Thyroid gland (tissue), 4 donors: ENCODE measurements around the gene RNF20. TPM values are rescaled to one million over a fixed set of nuclear protein-coding genes. Genes with fewer than 3 reads are reported as not detected.

ENCODE experiments used
- DNase-seq, 2 donors: peaks; one replicate each; pipeline ENCODE4 v3.0.0-alpha.2; 2019
- H3K27ac ChIP-seq, 3 donors: fragments of 200-600 bp; sonication (generic); 1 replicate in 2 of 3; 2 replicates in 1 of 3; pipeline ENCODE4 v1.5.1; 2016 to 2019; ENCODE audit warnings: mild to moderate bottlenecking in 1 of 3, moderate library complexity in 1 of 3
- H3K27me3 ChIP-seq: fragments of 200-600 bp; sonication (generic); one replicate; pipeline ENCODE4 v1.5.1; 2019
- H3K36me3 ChIP-seq, 2 donors: fragments of 200-600 bp; sonication (generic); one replicate each; pipeline ENCODE4 v1.5.1; 2016 to 2019
- H3K4me1 ChIP-seq, 2 donors: fragments of 200-600 bp; sonication (generic); one replicate each; pipeline ENCODE4 v1.5.1; 2017 to 2019
- H3K4me3 ChIP-seq, 3 donors: fragments of 200-600 bp; sonication (generic); replicated peaks in 1 of 3; 1 replicate in 2 of 3; 2 replicates in 1 of 3; pipeline ENCODE4 v1.5.1; 2016; ENCODE audit warnings: mild to moderate bottlenecking in 1 of 3
- H3K9me3 ChIP-seq: fragments of 200-600 bp; sonication (generic); one replicate; pipeline ENCODE4 v1.5.1; 2017
- POLR2A ChIP-seq, 2 donors: fragments of 450-650 bp; IDR thresholded peaks; one replicate each; pipeline ENCODE4 v1.6.1; 2017; ENCODE audit warnings: antibody characterized with exemption in 2 of 2, mild to moderate bottlenecking in 2 of 2, moderate library complexity in 1 of 2
- WGBS, 2 donors: methylation state at CpG; one replicate each; pipeline ENCODE4 v1.1.5; 2017; 5-methylcytosine and 5-hydroxymethylcytosine counted together
- intact Hi-C: fragments of 100-400 bp; cut with DNase I; formaldehyde crosslinking; loops from one replicate; pipeline ENCODE4 v1.15.1; 2023
- total RNA-seq, 4 donors: library from RNA; depleted of rRNA; stranded (reverse); fragments of >200 nt; gene quantifications; one replicate each; pipeline ENCODE4 v1.2.3, GENCODE V29; 2016
- TF ChIP-seq, protein P1 (sequence below), 6 experiments: fragments of 200-600 bp in 3 of 6; fragments of 450-650 bp in 3 of 6; sonication (generic) in 3 of 6; IDR thresholded peaks; one replicate each; pipeline ENCODE4 v1.5.1; 2016 to 2019; ENCODE audit warnings: antibody characterized with exemption in 6 of 6, mild to moderate bottlenecking in 2 of 6, inconsistent platforms in 1 of 6, moderate library complexity in 1 of 6

Gene RNF20
- total RNA-seq, 4 donors from 2014 or later = 26.1 to 31.5 (median 26.7) TPM

DNA sequence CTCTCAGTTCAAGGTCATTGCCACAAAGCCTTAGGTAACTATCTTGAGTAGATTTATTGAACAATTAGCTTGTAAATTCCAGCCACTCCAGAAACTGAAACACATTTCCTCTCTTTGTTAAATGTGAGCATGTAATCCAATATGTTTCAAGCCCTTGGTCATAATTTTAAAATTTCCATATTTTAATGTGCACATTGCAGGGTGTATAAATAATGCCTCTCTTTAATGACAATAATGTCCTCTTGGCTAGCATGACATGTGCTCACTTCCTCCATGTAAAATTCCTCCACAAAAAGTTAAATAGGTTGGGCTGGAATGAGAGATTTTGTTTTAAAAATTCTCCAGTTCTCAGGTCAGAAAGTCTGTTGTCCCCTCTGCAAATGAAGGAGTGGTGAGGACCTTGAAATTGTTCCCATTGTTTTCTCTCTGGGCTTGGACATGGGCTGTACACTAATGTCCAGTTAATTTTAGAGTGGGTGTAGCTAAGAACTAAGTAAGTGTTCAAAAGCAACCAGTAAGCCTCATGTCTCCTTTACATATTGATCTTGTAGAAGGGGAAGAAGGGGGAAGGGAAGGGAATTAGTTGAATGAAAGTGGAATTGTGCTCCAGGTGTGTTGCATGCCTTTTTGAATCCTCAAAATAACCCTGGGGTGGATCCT, 58.3 kb downstream of the RNF20 start:
- intact Hi-C loops = no loop called here
- no peak for DNase-seq
- Histone ChIP-seq H3K27me3 (no peaks in the 10 kb centered on the region), H3K9me3 (no peaks in the 10 kb centered on the region), H3K4me1 (no peaks in the 10 kb centered on the region), H3K36me3 (no peaks in the 10 kb centered on the region), H3K4me3 (no peak overlapping the region), H3K27ac (no peak overlapping the region)
- TF ChIP-seq, protein P1, sequence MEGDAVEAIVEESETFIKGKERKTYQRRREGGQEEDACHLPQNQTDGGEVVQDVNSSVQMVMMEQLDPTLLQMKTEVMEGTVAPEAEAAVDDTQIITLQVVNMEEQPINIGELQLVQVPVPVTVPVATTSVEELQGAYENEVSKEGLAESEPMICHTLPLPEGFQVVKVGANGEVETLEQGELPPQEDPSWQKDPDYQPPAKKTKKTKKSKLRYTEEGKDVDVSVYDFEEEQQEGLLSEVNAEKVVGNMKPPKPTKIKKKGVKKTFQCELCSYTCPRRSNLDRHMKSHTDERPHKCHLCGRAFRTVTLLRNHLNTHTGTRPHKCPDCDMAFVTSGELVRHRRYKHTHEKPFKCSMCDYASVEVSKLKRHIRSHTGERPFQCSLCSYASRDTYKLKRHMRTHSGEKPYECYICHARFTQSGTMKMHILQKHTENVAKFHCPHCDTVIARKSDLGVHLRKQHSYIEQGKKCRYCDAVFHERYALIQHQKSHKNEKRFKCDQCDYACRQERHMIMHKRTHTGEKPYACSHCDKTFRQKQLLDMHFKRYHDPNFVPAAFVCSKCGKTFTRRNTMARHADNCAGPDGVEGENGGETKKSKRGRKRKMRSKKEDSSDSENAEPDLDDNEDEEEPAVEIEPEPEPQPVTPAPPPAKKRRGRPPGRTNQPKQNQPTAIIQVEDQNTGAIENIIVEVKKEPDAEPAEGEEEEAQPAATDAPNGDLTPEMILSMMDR (IDR thresholded peaks at IDR 0.05) = no peak
- no peak for TF ChIP-seq POLR2A (IDR thresholded peaks at IDR 0.05)

DNA sequence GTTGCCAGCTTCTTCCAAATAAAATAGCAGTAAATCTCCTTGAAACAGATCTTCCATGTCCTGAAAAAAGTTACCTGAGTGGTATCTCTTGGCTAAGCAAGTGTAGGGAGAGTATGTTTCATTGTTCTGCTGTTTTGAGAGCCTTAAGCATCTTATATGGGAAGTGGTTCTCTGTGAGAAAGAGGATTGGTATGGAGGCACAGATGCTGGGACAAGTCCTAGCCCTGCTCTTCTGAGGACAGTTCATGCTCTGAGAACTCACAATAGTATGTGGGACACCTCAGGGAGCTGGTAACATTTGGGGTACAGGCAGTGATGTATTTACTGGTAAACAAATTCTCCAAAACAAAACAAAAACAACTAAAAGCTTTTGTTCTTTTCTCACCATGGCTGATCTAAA, 59.1 kb downstream of the RNF20 start:
- H3K27ac ChIP-seq = no peak overlapping the region
- no peak overlapping the region for H3K4me3 ChIP-seq
- no peaks in the 10 kb centered on the region for H3K27me3 ChIP-seq
- no peak for DNase-seq
- H3K36me3 ChIP-seq = no peaks in the 10 kb centered on the region
- no peak for TF ChIP-seq POLR2A (IDR thresholded peaks at IDR 0.05)
- TF ChIP-seq, protein P1 (IDR thresholded peaks at IDR 0.05) = no peak
- intact Hi-C loops = no loop called here
- no peaks in the 10 kb centered on the region for H3K4me1 ChIP-seq
- H3K9me3 ChIP-seq = no peaks in the 10 kb centered on the region

DNA sequence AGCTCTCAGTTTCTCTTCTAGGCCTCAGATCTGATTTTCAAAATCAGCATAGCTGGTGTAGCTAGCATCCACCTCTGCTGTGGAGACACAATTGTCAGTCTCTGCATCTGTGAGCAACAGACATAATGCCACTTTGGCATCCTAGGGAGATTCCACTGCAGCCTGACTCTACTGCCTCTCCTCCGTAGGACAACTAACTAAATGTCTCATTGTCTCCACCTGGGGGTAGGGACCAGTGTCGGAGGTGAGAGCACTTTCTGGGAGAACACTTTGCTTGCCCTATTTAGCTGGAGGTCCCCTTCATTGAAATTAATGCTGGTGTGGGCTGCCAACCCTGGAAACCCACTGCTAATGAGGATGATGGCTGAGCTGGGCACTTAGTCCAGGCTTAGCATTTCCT, 59.7 kb downstream of the RNF20 start:
- no peak for DNase-seq
- WGBS, 2 donors = 58 to 92% methylated on average over 2 of the region's 2 CpGs

DNA sequence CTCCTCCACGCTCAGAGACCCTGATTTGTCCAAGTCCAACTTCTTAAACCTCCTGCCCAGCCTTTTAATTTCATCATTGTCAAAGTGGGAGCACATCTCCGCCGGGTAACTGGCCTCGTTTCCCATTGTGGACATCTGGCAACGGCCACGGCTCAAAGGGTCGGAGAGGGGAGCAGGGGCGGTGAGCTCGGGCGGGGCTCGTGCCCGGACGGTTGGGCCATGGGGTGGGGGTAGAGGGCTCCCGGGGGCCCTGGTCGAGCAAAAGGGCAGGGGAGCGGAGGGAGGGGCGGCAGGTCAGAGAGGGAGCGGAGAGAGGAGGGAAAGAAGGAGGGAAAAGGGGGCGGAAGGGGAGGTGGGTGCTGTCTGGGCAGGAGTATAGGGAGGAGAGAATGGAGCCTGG, 61.1 kb downstream of the RNF20 start, which contains the start of gene PPP3R2:
PPP3R2 (minus strand) TSS at position 174 of the 400 bp plus-strand sequence; CDS start at position 126, 48 bp downstream.
- Histone ChIP-seq H3K36me3 (no peaks in the 10 kb centered on the region), H3K4me1 (no peaks in the 10 kb centered on the region), H3K27ac (no peak within 1 kb of the TSS), H3K27me3 (no peaks in the 10 kb centered on the region), H3K4me3 (no peak within 1 kb of the TSS), H3K9me3 (no peaks in the 10 kb centered on the region)
- 92 to 94% methylated on average over 19 of the region's 19 CpGs for WGBS, 2 donors
- DNase-seq = no peak
- intact Hi-C loops = no loop called here
- TF ChIP-seq POLR2A (IDR thresholded peaks at IDR 0.05) = no peak
- TF ChIP-seq, protein P1 (IDR thresholded peaks at IDR 0.05) = no peak

More for the DNA sequence above, 59.7 kb downstream of the RNF20 start:
- Histone ChIP-seq H3K36me3 (no peaks in the 10 kb centered on the region), H3K27ac (no peak overlapping the region), H3K4me1 (no peaks in the 10 kb centered on the region), H3K9me3 (no peaks in the 10 kb centered on the region), H3K4me3 (no peak overlapping the region), H3K27me3 (no peaks in the 10 kb centered on the region)
- intact Hi-C loops = no loop called here
- TF ChIP-seq, protein P1 (IDR thresholded peaks at IDR 0.05) = no peak
- no peak for TF ChIP-seq POLR2A (IDR thresholded peaks at IDR 0.05)

DNA sequence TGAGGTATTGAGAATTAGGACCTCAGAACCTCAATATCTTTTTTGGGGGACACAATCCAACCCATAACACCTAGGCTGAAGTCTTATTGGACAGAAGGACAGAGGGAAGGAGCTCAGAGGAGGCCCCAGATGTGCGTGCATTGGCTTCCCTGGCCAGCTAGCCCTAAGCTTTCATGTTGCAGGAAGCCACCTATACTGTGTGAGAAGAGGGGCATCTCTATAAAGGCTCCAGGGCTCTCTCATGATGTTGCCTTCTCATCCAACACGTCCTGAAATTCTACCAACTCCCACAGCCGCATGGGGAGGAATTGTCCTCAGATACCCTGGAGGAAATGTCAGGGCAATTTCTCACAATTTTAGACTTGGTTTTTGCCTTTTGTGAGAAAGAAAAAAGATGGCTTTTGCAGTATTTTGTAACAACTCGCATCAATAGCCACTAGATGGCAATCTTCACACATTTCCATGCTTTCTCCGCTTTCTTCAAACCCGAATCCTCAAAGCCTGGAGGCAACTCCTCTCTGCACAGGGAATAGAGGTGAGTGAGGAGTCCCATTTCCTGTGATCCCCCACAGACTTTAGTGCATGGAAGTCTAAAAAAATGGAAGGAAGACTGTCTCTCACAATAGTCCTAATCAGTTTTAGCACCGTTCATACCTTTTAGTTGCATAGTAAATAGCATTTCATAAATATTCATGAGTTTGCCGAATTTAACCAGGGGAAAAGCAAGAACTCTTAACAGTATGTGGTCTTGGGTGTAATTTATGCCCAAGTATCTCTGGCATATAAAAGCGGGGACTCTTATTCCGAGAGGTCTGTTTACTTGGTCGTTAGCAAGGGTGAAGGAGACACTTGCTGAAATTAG, 68.5 kb downstream of the RNF20 start:
- no peak for DNase-seq
- WGBS, 2 donors = 18 to 20% methylated on average over 11 of the region's 11 CpGs
- H3K4me1 ChIP-seq = no peaks in the 10 kb centered on the region
- no peaks in the 10 kb centered on the region for H3K36me3 ChIP-seq
- no peaks in the 10 kb centered on the region for H3K9me3 ChIP-seq
- TF ChIP-seq, protein P1 (IDR thresholded peaks at IDR 0.05) = peak in 5 of 6 experiments; percentile 13 to 64 (median 37)
- no peak for TF ChIP-seq POLR2A (IDR thresholded peaks at IDR 0.05)
- intact Hi-C loops = no loop called here
- no peak overlapping the region for H3K27ac ChIP-seq
- H3K27me3 ChIP-seq = no peaks in the 10 kb centered on the region
- H3K4me3 ChIP-seq = no peak overlapping the region
